Right lung (tissue), 5 donors: ENCODE data around the gene AGPS. TPM values are rescaled to one million over a fixed set of nuclear protein-coding genes. Genes with fewer than 3 reads are reported as not detected.
"Not testable (repeated sequence)": the region's sequence is repeated elsewhere in the genome, so short reads cannot be mapped to it uniquely, and the experiment has no call there.

Experiments used
- DNase-seq, 2 donors: peaks; one replicate each; pipeline ENCODE4 v3.0.0-alpha.2; 2013
- polyA plus RNA-seq, 5 donors: library from polyadenylated mRNA; unstranded; fragments of 120-200 nt; gene quantifications; one replicate each; pipeline versions ENCODE4 v1.2.1 to v1.2.3, GENCODE V29; 2013; ENCODE audit warnings: inconsistent platforms in 1 of 5, low replicate concordance in 1 of 5; ENCODE audit not compliant: insufficient read length in 5 of 5, insufficient read depth in 1 of 5

The AGPS gene
- polyA plus RNA-seq, 5 donors, result 20.0 to 34.9 (median 28.8) TPM

- DNase-seq, result not testable (repeated sequence)
Observed at GRCh38 chr2:177410629-177411028, 18.1 kb downstream of the AGPS start.

DNA sequence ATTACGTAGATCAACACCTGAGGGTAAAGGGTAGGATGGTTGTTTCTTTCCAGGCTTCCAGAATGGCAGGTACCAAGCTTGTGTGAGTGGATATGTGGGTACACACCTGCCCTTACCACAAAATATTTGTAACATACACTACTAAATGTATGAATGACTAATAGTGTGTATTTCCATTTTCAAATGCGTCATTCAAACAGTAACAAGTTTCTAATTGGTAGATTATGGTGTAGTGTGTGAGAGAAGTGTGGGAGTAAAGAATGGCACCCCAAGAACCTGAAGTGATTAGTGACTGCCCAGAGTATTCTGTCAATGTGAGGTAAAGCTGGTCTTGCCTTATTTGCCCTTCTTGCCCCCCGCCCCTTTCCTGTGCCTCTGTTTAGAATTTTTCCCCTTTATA is 21.1 kb downstream of the AGPS start:
- DNase-seq, result no peak

GRCh38 chr2:177419274-177419673 is 26.7 kb downstream of the AGPS start:
- no peak for DNase-seq

- no peak for DNase-seq
Observed at GRCh38 chr2:177422271-177422670, 29.7 kb downstream of the AGPS start.

DNA sequence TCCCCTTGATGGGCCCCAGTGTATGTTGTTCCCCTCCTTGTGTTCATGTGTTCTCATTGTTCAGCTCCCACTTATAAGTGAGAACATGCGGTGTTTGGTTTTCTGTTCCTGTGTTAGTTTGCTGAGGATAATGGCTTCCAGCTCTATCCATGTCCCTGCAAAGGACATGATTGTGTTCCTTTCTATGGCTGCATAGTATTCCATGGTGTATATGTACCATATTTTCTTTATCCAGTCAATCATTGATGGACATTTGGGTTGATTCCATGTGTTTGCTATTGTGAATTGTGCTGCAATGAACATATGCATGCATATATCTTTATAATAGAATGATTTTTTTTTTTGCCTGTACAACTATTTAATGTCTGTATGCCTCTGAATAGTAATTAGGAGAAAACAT is 31.5 kb downstream of the AGPS start:
- DNase-seq, result not testable (repeated sequence)

- not testable (repeated sequence) for DNase-seq
Observed at GRCh38 chr2:177424620-177425019, 32.0 kb downstream of the AGPS start.

GRCh38 chr2:177427316-177427715 is 34.7 kb downstream of the AGPS start:
- DNase-seq, result no peak

DNA sequence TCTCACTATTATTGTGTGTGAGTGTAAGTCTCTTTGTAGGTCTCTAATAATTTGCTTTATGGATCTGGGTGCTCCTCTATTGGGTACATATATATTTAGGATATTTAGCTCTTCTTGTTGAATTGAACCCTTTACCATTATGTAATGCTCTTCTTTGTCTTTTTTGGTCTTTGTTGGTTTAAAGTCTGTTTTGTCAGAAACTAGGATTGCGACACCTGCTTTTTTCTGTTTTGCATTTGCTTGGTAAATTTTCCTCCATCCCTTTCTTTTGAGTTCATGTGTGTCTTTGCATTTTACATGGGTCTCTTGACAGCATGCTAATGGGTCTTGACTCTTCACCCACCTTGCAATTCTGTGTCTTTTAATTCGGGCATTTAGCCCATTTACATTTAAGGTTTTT is 35.4 kb downstream of the AGPS start:
- not testable (repeated sequence) for DNase-seq

- DNase-seq, result no peak
Observed at GRCh38 chr2:177429688-177430325, 37.2 kb downstream of the AGPS start.

DNA sequence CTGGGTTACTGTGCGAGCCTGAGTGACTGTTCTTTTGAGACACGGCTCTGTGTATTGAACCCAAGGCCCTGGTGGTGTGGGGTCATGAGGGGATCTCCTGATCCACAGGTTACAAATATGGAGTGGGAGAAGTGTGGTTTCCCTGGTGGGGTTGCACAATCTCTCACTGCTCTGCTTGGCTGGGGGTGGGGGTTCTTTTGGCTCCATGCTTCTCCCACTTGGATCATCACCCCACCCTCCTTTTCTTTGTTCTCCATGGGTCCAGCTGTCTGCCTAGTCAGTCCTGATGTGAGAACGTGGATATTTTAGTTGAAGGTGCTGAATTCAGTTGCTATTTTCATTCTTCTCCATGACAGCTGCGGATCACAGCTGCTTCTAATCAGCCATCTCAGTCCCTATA is 37.8 kb downstream of the AGPS start:
- DNase-seq, result no peak

GRCh38 chr2:177431111-177431725 is 38.6 kb downstream of the AGPS start:
- not testable (repeated sequence) for DNase-seq

DNA sequence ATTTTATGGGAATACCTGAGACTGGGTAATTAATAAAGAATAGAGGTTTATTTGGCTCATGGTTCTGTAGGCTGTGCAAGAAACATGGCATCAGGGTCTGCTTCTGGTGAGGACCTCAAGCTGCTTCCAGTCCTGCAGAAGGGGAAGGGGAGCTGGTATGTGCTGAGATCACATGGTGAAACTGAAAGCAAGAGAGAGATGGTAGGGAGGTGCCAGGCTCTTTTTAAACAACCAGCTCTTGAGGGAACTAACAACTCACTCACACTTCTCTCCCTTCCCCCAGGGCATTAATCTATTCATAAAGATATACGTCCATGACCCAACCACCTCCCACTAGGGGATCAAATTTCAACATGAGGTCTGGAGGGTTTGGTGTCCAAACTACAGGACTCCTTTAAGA is 40.1 kb downstream of the AGPS start:
- DNase-seq, result no peak

DNA sequence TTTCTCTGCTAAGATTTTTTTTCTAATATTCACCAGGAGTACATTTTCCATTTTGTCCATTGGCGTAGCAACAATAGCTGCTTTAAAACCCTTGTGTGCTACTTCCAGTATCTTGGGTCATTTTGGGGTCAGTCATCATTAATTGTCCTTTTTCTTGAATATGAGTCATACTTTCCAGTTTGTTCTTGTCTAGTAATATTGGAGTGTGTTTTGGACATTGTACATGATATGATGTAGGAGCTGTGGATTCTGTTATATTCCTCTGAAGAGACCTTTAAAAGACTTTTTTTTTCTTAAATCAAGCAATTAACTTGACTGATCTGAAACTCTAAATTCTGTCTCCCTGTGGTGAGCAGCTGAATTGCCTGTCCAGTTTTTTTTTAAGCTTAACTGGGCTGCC is 40.8 kb downstream of the AGPS start:
- no peak for DNase-seq

GRCh38 chr2:177434475-177434874 is 41.9 kb downstream of the AGPS start:
- no peak for DNase-seq

- no peak for DNase-seq
Observed at GRCh38 chr2:177445200-177445599, 52.6 kb downstream of the AGPS start.

DNA sequence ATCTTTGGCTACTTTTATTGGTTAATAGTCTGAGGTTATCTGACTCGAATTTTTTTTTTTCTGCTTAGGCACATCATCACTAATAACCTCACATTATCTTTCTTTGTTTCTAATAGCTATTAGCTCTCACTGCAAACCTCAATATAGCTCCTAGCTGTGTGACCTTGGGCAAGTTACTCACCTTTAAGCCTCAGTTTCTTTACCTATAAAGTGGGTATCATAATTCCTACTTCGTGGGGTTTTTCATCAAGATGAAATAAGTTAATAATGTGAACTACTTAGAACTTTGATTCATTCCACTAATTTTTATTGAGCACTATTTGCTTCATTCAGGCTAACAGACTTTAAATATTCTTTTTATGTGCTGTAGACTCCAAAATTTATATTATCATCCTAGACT is 55.5 kb downstream of the AGPS start:
- no peak for DNase-seq

DNA sequence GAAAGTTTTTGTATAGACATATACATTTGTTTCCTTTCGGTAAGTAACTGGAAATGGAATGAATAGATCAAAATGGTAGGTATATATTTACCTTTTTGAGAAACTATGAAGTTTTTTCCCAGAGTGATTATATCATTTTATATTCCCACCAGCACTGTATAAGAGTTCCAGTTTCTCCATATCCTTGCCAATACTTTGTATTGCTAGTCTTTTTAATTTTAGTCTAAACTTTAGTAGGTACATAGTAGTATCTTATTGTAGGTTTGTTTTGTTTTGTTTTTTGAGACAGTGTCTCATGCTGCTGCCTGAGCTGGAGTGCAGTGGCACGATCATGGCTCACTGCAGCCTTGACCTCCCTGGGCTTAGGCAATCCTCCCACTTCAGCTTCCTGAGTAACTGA is 56.6 kb downstream of the AGPS start:
- no peak for DNase-seq

DNA sequence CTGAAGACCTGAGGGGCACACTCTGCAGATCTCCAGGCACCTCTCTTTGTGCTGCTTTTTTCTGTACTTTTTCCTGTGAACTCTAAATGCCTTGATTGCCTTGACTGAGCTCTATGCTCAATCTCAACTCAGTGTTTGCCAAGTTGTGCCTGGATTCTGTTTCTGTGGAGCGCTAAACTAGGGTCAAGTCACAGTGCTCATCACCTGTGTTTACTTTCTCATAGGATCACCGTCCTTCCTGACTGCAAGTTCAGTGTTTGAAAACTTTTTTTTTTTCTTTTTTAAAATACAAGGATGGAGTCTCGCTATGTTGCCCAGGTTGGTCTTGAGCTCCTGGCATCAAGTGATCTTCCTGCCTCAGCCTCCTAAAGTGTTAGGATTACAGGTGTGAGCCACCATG is 62.6 kb downstream of the AGPS start:
- no peak for DNase-seq

GRCh38 chr2:177459756-177460155 is 67.2 kb downstream of the AGPS start:
- DNase-seq, result not testable (repeated sequence)

DNA sequence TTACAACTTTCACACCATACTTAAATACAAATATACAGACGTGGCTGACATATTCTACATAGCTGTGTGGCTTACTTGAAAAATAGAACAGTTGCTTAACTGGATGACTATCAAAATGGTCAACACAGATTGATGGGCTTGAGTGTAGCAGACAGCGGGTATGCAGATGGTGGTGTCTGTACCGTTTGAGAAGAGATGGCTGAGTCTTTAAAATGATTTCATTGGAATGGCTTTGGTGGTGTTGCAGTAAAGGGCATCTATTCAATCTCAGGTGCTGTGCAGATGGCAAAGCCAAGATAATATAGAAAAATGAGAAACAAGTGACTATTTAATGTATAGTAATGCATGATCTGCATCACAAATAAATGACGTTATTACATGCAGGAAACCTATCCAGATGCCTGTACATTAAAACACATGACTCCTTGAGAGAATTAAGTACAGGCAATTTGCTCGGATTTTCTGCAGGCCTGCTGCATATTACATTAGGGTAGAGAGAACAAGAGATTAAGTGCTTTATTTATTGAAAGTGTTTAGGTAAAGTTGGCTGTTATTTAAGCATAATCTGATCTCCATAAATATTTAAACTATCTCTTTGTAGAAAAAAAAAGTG is 68.5 kb downstream of the AGPS start:
- no peak for DNase-seq

GRCh38 chr2:177464549-177464948 is 72.0 kb downstream of the AGPS start:
- no peak for DNase-seq

DNA sequence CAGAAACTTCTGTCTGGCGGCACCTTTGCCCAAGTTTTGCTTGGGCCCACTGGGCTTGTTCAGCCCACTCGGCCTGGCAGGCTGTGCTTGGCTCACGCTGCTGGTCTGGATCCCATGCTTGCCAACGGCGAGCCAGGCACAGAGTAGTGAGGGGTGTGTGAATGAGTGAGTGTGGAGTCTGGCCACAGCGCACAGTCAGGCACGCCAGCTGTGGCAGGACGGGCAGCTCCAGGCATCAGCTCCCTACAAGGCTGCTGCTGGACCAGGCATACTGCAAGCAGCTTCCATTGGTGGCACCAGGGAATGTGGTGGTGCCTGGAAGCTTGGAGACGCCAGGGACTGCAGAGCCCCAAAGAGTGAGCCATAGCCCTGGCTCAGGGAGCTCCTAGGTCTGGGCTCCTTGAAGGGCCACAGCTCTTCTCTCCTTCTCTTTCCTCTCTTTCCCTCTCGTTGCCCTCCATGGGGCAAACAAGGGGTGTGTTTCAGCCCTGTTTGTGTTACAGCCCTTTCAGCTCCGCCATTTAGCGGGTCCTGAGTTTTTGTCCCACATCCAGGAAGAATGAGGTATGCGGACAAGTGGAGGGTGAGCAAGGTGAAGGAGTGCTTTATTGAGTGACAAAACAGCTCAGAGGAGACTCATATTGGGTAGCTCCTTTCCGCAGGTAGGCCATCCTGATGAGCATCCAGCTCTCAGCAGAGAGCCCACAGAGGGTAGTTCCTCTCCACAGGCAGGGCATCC is 73.0 kb downstream of the AGPS start:
- no peak for DNase-seq
